Neuronal stem cell (in vitro differentiated cells): Measurements from ENCODE around the gene KRT78.

Experiments
- DNase-seq: peaks from one replicate; pipeline ENCODE4 v3.0.0-alpha.2; 2013; ENCODE audit warnings: low spot score
- H2AFZ ChIP-seq: one replicate; pipeline ENCODE4 v1.6.1; 2013; ENCODE audit warnings: mild to moderate bottlenecking, low read length, inconsistent platforms
- H2AK5ac ChIP-seq: 2 replicates; pipeline ENCODE4 v1.6.1; 2013; ENCODE audit warnings: low read depth, mild to moderate bottlenecking, inconsistent platforms, low read length, moderate library complexity, mixed read lengths
- H2BK120ac ChIP-seq: 2 replicates; pipeline ENCODE4 v1.6.1; 2013; ENCODE audit warnings: low read depth, mild to moderate bottlenecking, inconsistent platforms, low read length, moderate library complexity, mixed read lengths
- H2BK12ac ChIP-seq: one replicate; pipeline ENCODE4 v1.6.1; 2013; ENCODE audit warnings: low read length, inconsistent platforms
- H2BK15ac ChIP-seq: 2 replicates; pipeline ENCODE4 v1.6.1; 2013; ENCODE audit warnings: mild to moderate bottlenecking, low read length, inconsistent platforms, mixed read lengths
- H2BK5ac ChIP-seq: one replicate; pipeline ENCODE4 v1.6.1; 2013; ENCODE audit warnings: inconsistent platforms, mild to moderate bottlenecking, low read length, moderate library complexity
- H3K14ac ChIP-seq: one replicate; pipeline ENCODE4 v1.6.1; 2013; ENCODE audit warnings: low read length, inconsistent platforms
- H3K18ac ChIP-seq: 2 replicates; pipeline ENCODE4 v1.6.1; 2013; ENCODE audit warnings: low read length, inconsistent platforms
- H3K23ac ChIP-seq: 2 replicates; pipeline ENCODE4 v1.6.1; 2013; ENCODE audit warnings: low read depth, mild to moderate bottlenecking, mixed read lengths, low read length, inconsistent platforms; ENCODE audit not compliant: poor library complexity
- H3K27ac ChIP-seq: replicated peaks from 3 replicates; pipeline ENCODE4 v1.5.1; 2013; ENCODE audit warnings: low read length, inconsistent platforms
- H3K27me3 ChIP-seq, 3 experiments: 2 replicates each; pipeline ENCODE4 v1.6.1; 2013; ENCODE audit warnings: low read length in 3 of 3, mild to moderate bottlenecking in 2 of 3, inconsistent platforms in 1 of 3, low read depth in 1 of 3, mixed read lengths in 1 of 3, moderate library complexity in 1 of 3; ENCODE audit not compliant: control insufficient read depth in 3 of 3, insufficient read depth in 3 of 3
- H3K36me3 ChIP-seq, 2 donors: replicated peaks in 1 of 2; 2 replicates each; pipeline ENCODE4 v1.6.1; 2013; ENCODE audit warnings: low read length in 2 of 2; ENCODE audit not compliant: control insufficient read depth in 2 of 2, insufficient read depth in 2 of 2
- H3K4ac ChIP-seq: 2 replicates; pipeline ENCODE4 v1.6.1; 2013; ENCODE audit warnings: inconsistent platforms, mild to moderate bottlenecking, low read length, moderate library complexity
- H3K4me1 ChIP-seq, 2 donors: 1 replicate in 1 of 2; 2 replicates in 1 of 2; pipeline ENCODE4 v1.6.1; 2013; ENCODE audit warnings: low read length in 2 of 2, low read depth in 1 of 2; ENCODE audit not compliant: control insufficient read depth in 2 of 2, insufficient read depth in 1 of 2
- H3K4me2 ChIP-seq: one replicate; pipeline ENCODE4 v1.6.1; 2013; ENCODE audit warnings: mild to moderate bottlenecking, low read length, inconsistent platforms; ENCODE audit not compliant: insufficient read depth, poor library complexity, severe bottlenecking
- H3K4me3 ChIP-seq, 2 donors: 2 replicates each; pipeline ENCODE4 v1.5.1; 2013; ENCODE audit warnings: low read length in 2 of 2, mild to moderate bottlenecking in 2 of 2, inconsistent platforms in 1 of 2, moderate library complexity in 1 of 2
- H3K79me1 ChIP-seq: one replicate; pipeline ENCODE4 v1.6.1; 2013; ENCODE audit warnings: low read depth, mild to moderate bottlenecking, inconsistent platforms, low read length, moderate library complexity
- H3K9ac ChIP-seq: one replicate; pipeline ENCODE4 v1.6.1; 2013; ENCODE audit warnings: mild to moderate bottlenecking, low read depth, low read length, inconsistent platforms; ENCODE audit not compliant: poor library complexity
- H3K9me3 ChIP-seq, 2 donors: replicated peaks in 1 of 2; 2 replicates each; pipeline versions ENCODE3 to v1.6.1; 2013; ENCODE audit warnings: low read length in 2 of 2, mild to moderate bottlenecking in 2 of 2, inconsistent platforms in 1 of 2, low read depth in 1 of 2, mixed read lengths in 1 of 2, moderate library complexity in 1 of 2; ENCODE audit not compliant: control insufficient read depth in 2 of 2, insufficient read depth in 1 of 2
- H4K8ac ChIP-seq: one replicate; pipeline ENCODE4 v1.6.1; 2013; ENCODE audit warnings: low read depth, mild to moderate bottlenecking, inconsistent platforms, low read length, moderate library complexity
- H4K91ac ChIP-seq: one replicate; pipeline ENCODE4 v1.6.1; 2013; ENCODE audit warnings: low read length, low read depth, mild to moderate bottlenecking, inconsistent platforms; ENCODE audit not compliant: poor library complexity
- WGBS, 2 donors: extraction: QIAGEN DNeasy Blood & Tissue Kit; methylation state at CpG; one replicate each; pipeline ENCODE4 v1.1.7; 2013; ENCODE audit warnings: missing lambda C conversion rate in 2 of 2, mixed read lengths in 1 of 2; ENCODE audit not compliant: insufficient read length in 2 of 2, insufficient replicate concordance in 1 of 2; ENCODE audit errors: extremely low coverage in 2 of 2; 5-methylcytosine and 5-hydroxymethylcytosine counted together

The KRT78 gene

GRCh38 chr12:52789637-52790426 is 59.0 kb downstream of the KRT78 start:
- H3K18ac ChIP-seq, result peak overlapping the region; percentile 73
- no peak overlapping the region for H2BK15ac ChIP-seq
- H2BK5ac ChIP-seq, result no peak overlapping the region
- H2AK5ac ChIP-seq, result no peak overlapping the region
- H3K27ac ChIP-seq, result no peak overlapping the region
- no peak overlapping the region for H3K9ac ChIP-seq
- peak overlapping the region; percentile 69 for H3K23ac ChIP-seq
- no peak overlapping the region for H3K4ac ChIP-seq
- H3K79me1 ChIP-seq, result no peaks in the 10 kb centered on the region
- no peaks in the 10 kb centered on the region for H3K4me1 ChIP-seq
- no peaks in the 10 kb centered on the region for H3K36me3 ChIP-seq
- no CpG with 5 or more reads among the region's 50 CpGs for WGBS, 2 donors
- no peaks in the 10 kb centered on the region for H3K27me3 ChIP-seq
- no peak overlapping the region for H3K14ac ChIP-seq
- no peak overlapping the region for H2AFZ ChIP-seq
- no peaks in the 10 kb centered on the region for H3K9me3 ChIP-seq
- no peak overlapping the region for H3K4me2 ChIP-seq
- H2BK120ac ChIP-seq, result peak overlapping the region; percentile 38
- no peak for DNase-seq
- no peak overlapping the region for H3K4me3 ChIP-seq
- H4K8ac ChIP-seq, result no peak overlapping the region
- no peak overlapping the region for H4K91ac ChIP-seq
- H2BK12ac ChIP-seq, result no peak overlapping the region

DNA sequence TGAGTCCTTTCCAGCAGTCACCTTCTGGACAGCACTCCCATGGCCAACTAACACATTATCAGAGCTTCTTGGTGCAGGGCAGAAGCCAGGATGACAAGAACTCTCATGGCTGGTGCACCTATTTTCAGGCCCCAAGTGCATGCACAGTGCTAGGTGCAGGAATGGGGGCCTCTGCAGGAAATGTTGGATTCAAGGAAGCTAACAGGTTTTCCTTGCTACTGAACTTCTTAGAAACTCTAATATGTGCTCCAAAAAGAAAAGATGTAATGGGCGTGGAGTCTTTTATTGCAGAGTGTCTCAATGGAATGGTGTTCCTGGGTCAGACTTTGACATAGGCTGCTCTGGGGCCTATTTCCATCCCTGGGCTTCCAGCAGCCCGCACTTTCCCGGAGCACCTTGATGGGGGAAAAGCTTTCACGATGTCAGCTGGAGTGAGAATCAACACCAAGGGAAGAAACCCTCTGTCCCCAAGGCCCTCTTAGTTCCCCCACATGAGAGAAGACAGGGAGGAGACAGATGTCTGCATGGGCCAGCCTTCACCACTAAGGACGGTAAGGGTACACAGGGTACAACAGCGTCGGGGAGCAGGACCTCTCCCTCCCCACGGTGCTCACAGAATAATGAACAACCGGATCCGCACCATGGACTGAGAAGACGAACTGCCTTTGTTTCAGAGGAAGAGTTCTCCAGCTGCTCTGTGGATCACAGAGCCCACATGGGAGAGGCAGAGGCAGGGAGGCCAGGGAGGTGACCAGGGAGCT is 59.7 kb downstream of the KRT78 start:
- DNase-seq, result no peak
- Histone ChIP-seq H3K23ac (peak overlapping the region; percentile 0), H2BK120ac (no peak overlapping the region), H2AFZ (no peak overlapping the region), H3K14ac (no peak overlapping the region), H3K4me3 (no peak overlapping the region), H3K9me3 (no peaks in the 10 kb centered on the region), H3K4me2 (no peak overlapping the region), H3K4me1 (no peaks in the 10 kb centered on the region), H3K9ac (no peak overlapping the region), H3K36me3 (no peaks in the 10 kb centered on the region), H3K79me1 (no peaks in the 10 kb centered on the region), H3K27me3 (no peaks in the 10 kb centered on the region), H4K8ac (no peak overlapping the region), H2BK15ac (no peak overlapping the region), H3K18ac (peak overlapping the region; percentile 59), H3K4ac (no peak overlapping the region), H2BK12ac (no peak overlapping the region), H2BK5ac (no peak overlapping the region), H4K91ac (no peak overlapping the region), H3K27ac (no peak overlapping the region), H2AK5ac (no peak overlapping the region)
- WGBS, 2 donors, result no CpG with 5 or more reads among the region's 11 CpGs

DNA sequence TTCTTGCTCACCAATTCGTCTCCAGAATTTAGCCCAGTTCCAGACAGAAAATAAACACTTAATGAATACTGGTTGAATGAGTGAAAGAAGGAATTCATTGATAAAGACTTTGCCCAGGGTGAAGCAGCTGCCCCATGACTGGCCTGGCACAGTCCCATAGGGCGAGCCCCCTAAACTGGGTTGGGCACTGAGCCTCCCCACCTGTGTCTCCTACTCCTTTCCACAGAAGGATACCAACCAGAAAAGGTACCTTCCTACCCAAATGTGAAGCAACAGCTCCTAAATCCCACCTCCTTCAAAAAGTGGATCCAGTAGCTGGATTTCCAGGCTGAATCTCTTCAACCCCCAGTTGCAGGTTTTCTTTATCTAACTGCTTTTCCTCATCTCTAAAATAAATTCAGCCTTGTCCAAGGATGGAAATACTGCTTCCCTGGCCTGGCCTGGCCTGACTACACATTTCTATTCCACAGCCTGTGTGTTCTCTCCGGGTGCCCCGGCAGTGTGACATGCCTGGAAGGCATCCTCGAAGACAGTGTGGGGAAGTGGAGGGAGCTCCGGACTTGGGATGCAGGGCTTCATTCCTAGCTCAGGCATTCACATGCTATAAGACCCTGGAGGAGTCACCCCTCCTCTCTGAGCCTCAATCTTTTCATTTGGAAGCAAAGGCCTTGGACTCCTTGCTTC is 60.5 kb downstream of the KRT78 start:
- no peak overlapping the region for H2BK120ac ChIP-seq
- H3K4me2 ChIP-seq, result no peak overlapping the region
- no peak for DNase-seq
- no peaks in the 10 kb centered on the region for H3K4me1 ChIP-seq
- H3K14ac ChIP-seq, result no peak overlapping the region
- no peak overlapping the region for H2BK15ac ChIP-seq
- H3K27ac ChIP-seq, result no peak overlapping the region
- H3K79me1 ChIP-seq, result no peaks in the 10 kb centered on the region
- H3K23ac ChIP-seq, result no peak overlapping the region
- H3K27me3 ChIP-seq, result no peaks in the 10 kb centered on the region
- H2AK5ac ChIP-seq, result no peak overlapping the region
- H3K4ac ChIP-seq, result no peak overlapping the region
- WGBS, 2 donors, result no CpG with 5 or more reads among the region's 6 CpGs
- H2BK5ac ChIP-seq, result no peak overlapping the region
- no peak overlapping the region for H3K18ac ChIP-seq
- H4K8ac ChIP-seq, result no peak overlapping the region
- no peak overlapping the region for H4K91ac ChIP-seq
- no peak overlapping the region for H2AFZ ChIP-seq
- H3K9ac ChIP-seq, result no peak overlapping the region
- H2BK12ac ChIP-seq, result no peak overlapping the region
- H3K9me3 ChIP-seq, result no peaks in the 10 kb centered on the region
- no peak overlapping the region for H3K4me3 ChIP-seq
- no peaks in the 10 kb centered on the region for H3K36me3 ChIP-seq
